GM12878 (cell line): ENCODE results near the gene PCSK2. TPM values are rescaled to one million over a fixed set of nuclear protein-coding genes. Genes with fewer than 3 reads are reported as not detected.

Source experiments
- ATAC-seq: fragments of 200-7000 bp; cut with Tn5 transposase; 3 replicates; pipeline ENCODE4 v1.9.1; 2020; ENCODE audit warnings: mild to moderate bottlenecking, moderate library complexity
- BruUV-seq: library from RNA; stranded (reverse); fragments of 400-500 nt; replicated peaks from 2 replicates; lab custom pipeline; 2021; lab: Mats Ljungman, UMichigan
- CTCF ChIA-PET: fragments of 300-600 bp; sonication (Branson Sonifier 250); formaldehyde crosslinking; extraction: SDS; loops from one replicate; lab custom pipeline; 2021; ENCODE audit warnings: inconsistent platforms; lab: Yijun Ruan, JAX
- POLR2A ChIA-PET: fragments of 350-600 bp; formaldehyde crosslinking; extraction: SDS; loops from one replicate; lab custom pipeline; 2021; ENCODE audit warnings: inconsistent platforms; lab: Charles Lee
- RAD21 ChIA-PET: fragments of 300-600 bp; sonication (Branson Sonifier 250); formaldehyde crosslinking; loops from one replicate; lab custom pipeline; 2023; ENCODE audit warnings: antibody characterized with exemption; ENCODE audit not compliant: unreplicated experiment; lab: Charles Lee
- SMC1A ChIA-PET: fragments of 300-600 bp; sonication (Branson Sonifier 250); formaldehyde crosslinking; loops from one replicate; lab custom pipeline; 2023; ENCODE audit not compliant: unreplicated experiment, uncharacterized antibody; lab: Charles Lee
- DNase-seq: peaks from one replicate; pipeline ENCODE4 v3.0.0-alpha.2; 2011; ENCODE audit warnings: low read depth, low spot score
- FAIRE-seq: peaks from 3 replicates; lab custom pipeline; 2011; peaks lifted over from hg19 to GRCh38; lab: Jason Lieb, UNC
- H2AFZ ChIP-seq: 2 replicates; pipeline ENCODE4 v1.6.0; 2011; ENCODE audit warnings: low read depth, low read length, control low read depth; ENCODE audit not compliant: control insufficient read depth
- H3K27ac ChIP-seq: 2 replicates; pipeline ENCODE4 v1.5.1; 2011; ENCODE audit warnings: control low read depth; ENCODE audit not compliant: control insufficient read depth, insufficient read depth
- H3K27me3 ChIP-seq, 2 experiments: replicated peaks in 1 of 2; 2 replicates each; pipeline versions ENCODE4 v1.6.0 to v1.6.1; 2011; ENCODE audit warnings: low read length in 1 of 2; ENCODE audit not compliant: control insufficient read depth in 2 of 2, insufficient read depth in 2 of 2
- H3K36me3 ChIP-seq, 2 experiments: 2 replicates each; pipeline ENCODE4 v1.5.1; 2011; ENCODE audit warnings: low read length in 1 of 2; ENCODE audit not compliant: control insufficient read depth in 2 of 2, insufficient read depth in 2 of 2
- H3K4me1 ChIP-seq: 2 replicates; pipeline ENCODE4 v1.6.1; 2011; ENCODE audit warnings: mild to moderate bottlenecking, low read length, moderate library complexity, mixed read lengths; ENCODE audit not compliant: control insufficient read depth, insufficient read depth
- H3K4me2 ChIP-seq: 2 replicates; pipeline ENCODE4 v1.6.0; 2011; ENCODE audit warnings: control low read depth; ENCODE audit not compliant: control insufficient read depth, insufficient read depth
- H3K4me3 ChIP-seq: fragments of 200-600 bp; sonication (generic); 2 replicates; pipeline ENCODE4 v1.5.1; 2016
- H3K79me2 ChIP-seq: 2 replicates; pipeline ENCODE4 v1.6.0; 2011; ENCODE audit warnings: low read length; ENCODE audit not compliant: control insufficient read depth, insufficient read depth
- H3K9ac ChIP-seq: 2 replicates; pipeline ENCODE4 v1.8.0; 2011; ENCODE audit warnings: low read length, control low read depth, mixed read lengths; ENCODE audit not compliant: control insufficient read depth, insufficient read depth
- H3K9me3 ChIP-seq: replicated peaks from 3 replicates; pipeline ENCODE4 v1.5.1; 2011; ENCODE audit warnings: mild to moderate bottlenecking, low read length; ENCODE audit not compliant: control insufficient read depth, insufficient read depth
- H4K20me1 ChIP-seq: 2 replicates; pipeline ENCODE4 v1.6.0; 2011; ENCODE audit not compliant: control insufficient read depth, insufficient read depth
- ATF7 ChIP-seq: fragments of 450-650 bp; IDR thresholded peaks from 2 replicates; pipeline ENCODE4 v1.6.1; 2016; ENCODE audit warnings: low read depth, mild to moderate bottlenecking
- CREB1 ChIP-seq: IDR thresholded peaks from 2 replicates; pipeline ENCODE4 v1.6.1; 2012; ENCODE audit warnings: low read depth, mild to moderate bottlenecking, inconsistent platforms
- EED ChIP-seq: sonication (generic); IDR thresholded peaks from 2 replicates; pipeline ENCODE4 v1.6.1; 2016; ENCODE audit warnings: antibody characterized with exemption, low read depth
- RAD51 ChIP-seq: fragments of 450-650 bp; IDR thresholded peaks from 2 replicates; pipeline ENCODE4 v1.6.1; 2016; ENCODE audit warnings: moderate library complexity, mild to moderate bottlenecking, inconsistent platforms
- RB1 ChIP-seq: fragments of 450-650 bp; formaldehyde crosslinking; IDR thresholded peaks from 2 replicates; pipeline ENCODE4 v1.6.1; 2017; ENCODE audit warnings: mild to moderate bottlenecking, borderline replicate concordance
- SIN3A ChIP-seq: IDR thresholded peaks from 2 replicates; pipeline ENCODE4 v1.6.1; 2012; ENCODE audit warnings: low read depth, low read length, improper control_type of control experiment
- SPI1 ChIP-seq: IDR thresholded peaks from 2 replicates; pipeline ENCODE4 v1.6.1; 2011; ENCODE audit warnings: low read depth, mild to moderate bottlenecking, low read length, moderate library complexity, borderline replicate concordance; ENCODE audit not compliant: insufficient read depth
- SRF ChIP-seq, 2 experiments: IDR thresholded peaks; 2 replicates each; pipeline ENCODE4 v1.6.1; 2011; ENCODE audit warnings: low read depth in 2 of 2, low read length in 2 of 2, mild to moderate bottlenecking in 1 of 2, moderate library complexity in 1 of 2
- TCF7 ChIP-seq: IDR thresholded peaks from 2 replicates; pipeline ENCODE4 v1.6.1; 2014; ENCODE audit warnings: antibody characterized with exemption, borderline replicate concordance
- ZNF274 ChIP-seq: IDR thresholded peaks from one replicate; pipeline ENCODE4 v1.8.0; 2011; ENCODE audit not compliant: insufficient read length, insufficient read depth
- ZNF384 ChIP-seq: IDR thresholded peaks from 2 replicates; pipeline ENCODE4 v1.6.1; 2012; ENCODE audit warnings: low read depth, mild to moderate bottlenecking, low read length, improper control_type of control experiment, borderline replicate concordance
- ZZZ3 ChIP-seq: IDR thresholded peaks from 2 replicates; pipeline ENCODE4 v1.6.1; 2011; ENCODE audit warnings: low read depth; ENCODE audit not compliant: control insufficient read depth, insufficient read length
- WGBS: methylation state at CpG from one replicate; pipeline ENCODE4 v1.1.6; 2016; ENCODE audit warnings: low lambda C conversion rate; ENCODE audit not compliant: insufficient replicate concordance, insufficient coverage; ENCODE audit errors: missing lambda C conversion rate; 5-methylcytosine and 5-hydroxymethylcytosine counted together
- in situ Hi-C: fragments of 300-500 bp; cut with MboI; formaldehyde crosslinking; loops from 9 replicates; pipeline ENCODE4 v1.14.3; 2018; ENCODE audit warnings: mixed read lengths
- intact Hi-C: fragments of 100-400 bp; cut with micrococcal nuclease; formaldehyde crosslinking; loops from one replicate; pipeline ENCODE4 v1.14.2; 2022; ENCODE audit not compliant: unreplicated experiment
- polyA plus RNA-seq, 11 experiments: library from polyadenylated mRNA; depleted of rRNA in 4 of 11; unstranded in 6 of 11; stranded (reverse) in 5 of 11; fragments of >200 nt; fragmentation: Nextera tagmentation in 4 of 11; fragmentation: Illumina TruSeq in 1 of 11; extraction: Ambion mirVana in 4 of 11; extraction: Trizol in 1 of 11; gene quantifications; 1 replicate in 1 of 11; 2 replicates in 10 of 11; pipeline versions ENCODE4 v1.2.1 to v1.2.3, GENCODE V29; 2011 to 2016; ENCODE audit warnings: inconsistent platforms in 2 of 11, missing spikeins in 2 of 11, low read depth in 1 of 11
- total RNA-seq, 4 experiments: library from RNA; depleted of rRNA in 3 of 4; stranded (reverse); fragments of >200 nt in 3 of 4; fragmentation: Illumina TruSeq in 1 of 4; extraction: Trizol in 1 of 4; gene quantifications; 2 replicates each; pipeline versions ENCODE4 v1.2.1 to v1.2.3, GENCODE V29; 2013 to 2021
- TF ChIP-seq, protein P1 (sequence below): fragments of 450-650 bp; IDR thresholded peaks from 2 replicates; pipeline ENCODE4 v1.6.1; 2018; ENCODE audit warnings: mild to moderate bottlenecking, low read depth, moderate library complexity; ENCODE audit not compliant: partially characterized antibody
- TF ChIP-seq, protein P2 (sequence below): fragments of 450-650 bp; IDR thresholded peaks from 2 replicates; pipeline ENCODE4 v1.6.1; 2016; ENCODE audit warnings: mild to moderate bottlenecking

The PCSK2 gene
- total and polyA plus RNA-seq, 10 of the 15 experiments (the other 5 are each of a cell fraction or from before 2014, with no cell fraction given) = not detected

DNA sequence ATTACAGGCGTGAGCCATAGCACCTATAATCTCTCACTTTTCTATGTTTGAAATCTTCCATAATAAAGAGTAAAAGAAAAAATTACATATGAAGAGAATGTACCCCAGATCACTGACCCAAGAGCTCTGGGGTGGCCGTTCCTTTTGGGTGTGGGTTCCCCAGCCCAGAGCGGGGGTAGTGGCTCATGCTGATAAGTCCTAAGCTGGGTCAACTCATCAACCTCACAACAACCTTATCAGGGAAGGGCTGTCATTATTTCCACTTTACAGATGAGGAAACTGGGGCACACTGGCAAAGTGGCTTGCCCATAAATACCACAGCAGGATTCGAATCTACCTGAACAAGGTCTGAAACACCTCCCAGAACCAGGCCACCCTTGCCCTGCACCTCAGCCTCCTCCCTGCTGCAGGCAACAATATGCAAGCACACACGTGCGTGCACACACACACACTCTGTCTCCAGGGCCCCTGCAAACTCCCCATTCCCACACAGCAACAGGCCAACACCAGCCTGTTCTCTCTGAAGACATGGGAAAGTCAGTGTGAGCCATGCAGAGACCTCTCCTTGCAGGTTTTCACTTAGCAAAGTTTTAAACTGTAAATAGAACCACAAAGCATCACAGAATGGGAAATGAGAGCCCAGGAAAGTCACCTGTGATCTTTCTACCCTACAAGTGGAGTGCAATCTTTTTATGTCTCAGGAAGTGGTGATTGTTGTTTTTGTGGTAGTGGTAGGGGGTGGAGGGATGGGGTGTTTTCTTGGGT lies 276.6 kb downstream of the PCSK2 start:
- Histone ChIP-seq H3K4me1 (peaks cover 3% of the 10 kb centered on the region), H3K9ac (no peak overlapping the region), H2AFZ (no peak overlapping the region), H3K79me2 (no peaks in the 10 kb centered on the region), H3K4me2 (no peak overlapping the region), H3K36me3 (no peaks in the 10 kb centered on the region), H3K27me3 (no peaks in the 10 kb centered on the region), H3K4me3 (no peak overlapping the region), H4K20me1 (no peaks in the 10 kb centered on the region), H3K27ac (no peak overlapping the region), H3K9me3 (no peaks in the 10 kb centered on the region)
- POLR2A ChIA-PET = no interaction called here
- TF ChIP-seq CREB1 = no peak
- no peak for TF ChIP-seq ZZZ3
- no peak for TF ChIP-seq ATF7
- TF ChIP-seq ZNF274 = no peak
- TF ChIP-seq, protein P1, sequence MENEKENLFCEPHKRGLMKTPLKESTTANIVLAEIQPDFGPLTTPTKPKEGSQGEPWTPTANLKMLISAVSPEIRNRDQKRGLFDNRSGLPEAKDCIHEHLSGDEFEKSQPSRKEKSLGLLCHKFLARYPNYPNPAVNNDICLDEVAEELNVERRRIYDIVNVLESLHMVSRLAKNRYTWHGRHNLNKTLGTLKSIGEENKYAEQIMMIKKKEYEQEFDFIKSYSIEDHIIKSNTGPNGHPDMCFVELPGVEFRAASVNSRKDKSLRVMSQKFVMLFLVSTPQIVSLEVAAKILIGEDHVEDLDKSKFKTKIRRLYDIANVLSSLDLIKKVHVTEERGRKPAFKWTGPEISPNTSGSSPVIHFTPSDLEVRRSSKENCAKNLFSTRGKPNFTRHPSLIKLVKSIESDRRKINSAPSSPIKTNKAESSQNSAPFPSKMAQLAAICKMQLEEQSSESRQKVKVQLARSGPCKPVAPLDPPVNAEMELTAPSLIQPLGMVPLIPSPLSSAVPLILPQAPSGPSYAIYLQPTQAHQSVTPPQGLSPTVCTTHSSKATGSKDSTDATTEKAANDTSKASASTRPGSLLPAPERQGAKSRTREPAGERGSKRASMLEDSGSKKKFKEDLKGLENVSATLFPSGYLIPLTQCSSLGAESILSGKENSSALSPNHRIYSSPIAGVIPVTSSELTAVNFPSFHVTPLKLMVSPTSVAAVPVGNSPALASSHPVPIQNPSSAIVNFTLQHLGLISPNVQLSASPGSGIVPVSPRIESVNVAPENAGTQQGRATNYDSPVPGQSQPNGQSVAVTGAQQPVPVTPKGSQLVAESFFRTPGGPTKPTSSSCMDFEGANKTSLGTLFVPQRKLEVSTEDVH = no peak
- no peak for TF ChIP-seq ZNF384
- TF ChIP-seq, protein P2, sequence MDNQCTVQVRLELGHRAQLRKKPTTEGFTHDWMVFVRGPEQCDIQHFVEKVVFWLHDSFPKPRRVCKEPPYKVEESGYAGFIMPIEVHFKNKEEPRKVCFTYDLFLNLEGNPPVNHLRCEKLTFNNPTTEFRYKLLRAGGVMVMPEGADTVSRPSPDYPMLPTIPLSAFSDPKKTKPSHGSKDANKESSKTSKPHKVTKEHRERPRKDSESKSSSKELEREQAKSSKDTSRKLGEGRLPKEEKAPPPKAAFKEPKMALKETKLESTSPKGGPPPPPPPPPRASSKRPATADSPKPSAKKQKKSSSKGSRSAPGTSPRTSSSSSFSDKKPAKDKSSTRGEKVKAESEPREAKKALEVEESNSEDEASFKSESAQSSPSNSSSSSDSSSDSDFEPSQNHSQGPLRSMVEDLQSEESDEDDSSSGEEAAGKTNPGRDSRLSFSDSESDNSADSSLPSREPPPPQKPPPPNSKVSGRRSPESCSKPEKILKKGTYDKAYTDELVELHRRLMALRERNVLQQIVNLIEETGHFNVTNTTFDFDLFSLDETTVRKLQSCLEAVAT = no peak
- no peak for TF ChIP-seq SPI1
- no peak for TF ChIP-seq SRF (IDR thresholded peaks at IDR 0.05; ENCODE audit: low read depth in 2 of 2, low read length in 2 of 2)
- no peak for TF ChIP-seq TCF7
- TF ChIP-seq RAD51 = no peak
- no peak for TF ChIP-seq RB1
- TF ChIP-seq EED = no peak
- no peak for TF ChIP-seq SIN3A
- DNase-seq (no peak), FAIRE-seq (no peak), ATAC-seq (no peak)
- RAD21 ChIA-PET = interaction anchor here (0.8 to 2.6 kb wide), 3 partner anchors 161 to 501 kb away, joined by 3 to 12 read pairs (median 4); partner anchors contain the start of gene RRBP1
- in situ Hi-C loops = loop anchor here (5.0 kb wide), 1 partner anchor 774 kb away; no protein-coding TSS in a partner anchor
- SMC1A ChIA-PET = interaction anchor here (1.6 to 1.9 kb wide), 2 partner anchors 10 to 1129 kb away, joined by 3 to 6 read pairs; no protein-coding TSS in a partner anchor
- BruUV-seq = no TSS peak
- CTCF ChIA-PET = interaction anchor here (0.6 to 3.9 kb wide), 11 partner anchors 8 to 782 kb away, joined by 3 to 24 read pairs (median 11); no protein-coding TSS in a partner anchor
- intact Hi-C loops = loop anchor here (2.0 kb wide), 2 partner anchors 113 to 773 kb away; no protein-coding TSS in a partner anchor
- 7% methylated on average over 6 of the region's 6 CpGs for WGBS
